Measurements from ENCODE around the gene MEST.
"Not testable (repeated sequence)": the region's sequence is repeated elsewhere in the genome, so short reads cannot be mapped to it uniquely, and the experiment has no call there.

The MEST gene

GRCh38 chr7:130486114-130486953, 5.6 kb upstream of the MEST start:
- no peak for DNase-seq

- no peak for DNase-seq
Observed at GRCh38 chr7:130486954-130487436, 4.9 kb upstream of the MEST start.

GRCh38 chr7:130488392-130489139, 3.3 kb upstream of the MEST start:
- no peak for DNase-seq

GRCh38 chr7:130489140-130489983, 2.5 kb upstream of the MEST start:
- DNase-seq, result peak; percentile 90

GRCh38 chr7:130490311-130490791, 1.5 kb upstream of the MEST start:
- no peak for DNase-seq

GRCh38 chr7:130490888-130491804, 739 bp upstream of the MEST start:
- DNase-seq, result peak; percentile 38

GRCh38 chr7:130492523-130493274, 814 bp downstream of the MEST start:
- DNase-seq, result peak; percentile 11

GRCh38 chr7:130493275-130493873, 1.5 kb downstream of the MEST start:
- peak; percentile 49 for DNase-seq

GRCh38 chr7:130494431-130494858, 2.6 kb downstream of the MEST start:
- DNase-seq, result no peak

GRCh38 chr7:130500463-130500862, 8.6 kb downstream of the MEST start:
- no peak for DNase-seq

GRCh38 chr7:130500910-130501309, 9.0 kb downstream of the MEST start:
- DNase-seq, result no peak

GRCh38 chr7:130505753-130506152, 13.9 kb downstream of the MEST start:
- peak; percentile 6 for DNase-seq

- DNase-seq, result no peak
Observed at GRCh38 chr7:130506358-130506757, 14.5 kb downstream of the MEST start.

GRCh38 chr7:130512038-130512437, 20.2 kb downstream of the MEST start:
- not testable (repeated sequence) for DNase-seq

- DNase-seq, result no peak
Observed at GRCh38 chr7:130513447-130513846, 21.6 kb downstream of the MEST start.

- no peak for DNase-seq
Observed at GRCh38 chr7:130515315-130516040, 23.6 kb downstream of the MEST start.

- DNase-seq, result no peak
Observed at GRCh38 chr7:130521258-130521951, 29.5 kb downstream of the MEST start.

- not testable (repeated sequence) for DNase-seq
Observed at GRCh38 chr7:130523519-130524125, 31.7 kb downstream of the MEST start.

GRCh38 chr7:130524628-130525027, 32.7 kb downstream of the MEST start:
- no peak for DNase-seq

Measured in EL (cell line).